GM23248 (cell line): ENCODE measurements around the gene SERPINB3.

Experiments
- EZH2 ChIP-seq: fragments of 200-600 bp; sonication (generic); IDR thresholded peaks from 2 replicates; pipeline ENCODE4 v1.6.1; 2018; ENCODE audit warnings: antibody characterized with exemption, mild to moderate bottlenecking; ENCODE audit not compliant: insufficient read depth, poor library complexity, severe bottlenecking
- EZH2phosphoT487 ChIP-seq: fragments of 200-600 bp; sonication (generic); IDR thresholded peaks from 2 replicates; pipeline ENCODE4 v1.6.1; 2018; ENCODE audit warnings: antibody characterized with exemption, moderate library complexity, mild to moderate bottlenecking, low read depth; ENCODE audit not compliant: insufficient read depth

GRCh38 chr18:63689064-63689463, 27.4 kb upstream of the SERPINB3 start:
- no peak for TF ChIP-seq EZH2phosphoT487
- TF ChIP-seq EZH2: no peak
